Stimulated activated CD8-positive, alpha-beta memory T cell treated with anti-CD3 and anti-CD28 coated beads, Interleukin-12 subunit alpha, Interleukin-12 subunit beta, amount 100 ng/mL, for 1 hour (primary cell): ENCODE results near the gene SH3TC2.

Source experiments
- DNase-seq: peaks from one replicate; pipeline ENCODE4 v3.0.0-alpha.2; 2020; ENCODE audit warnings: low read depth

The SH3TC2 gene

GRCh38 chr5:148999741-149000140 lies 63.1 kb downstream of the SH3TC2 start:
- DNase-seq, result no peak

GRCh38 chr5:148998174-148998797 lies 64.6 kb downstream of the SH3TC2 start:
- no peak for DNase-seq

GRCh38 chr5:148996270-148996669 lies 66.6 kb downstream of the SH3TC2 start:
- no peak for DNase-seq

- no peak for DNase-seq
These were observed 67.1 kb downstream of the SH3TC2 start for GRCh38 chr5:148995791-148996190.

- no peak for DNase-seq
These were observed 69.5 kb downstream of the SH3TC2 start for GRCh38 chr5:148993283-148993936.

- DNase-seq, result no peak
These were observed 70.6 kb downstream of the SH3TC2 start for GRCh38 chr5:148992265-148992664.

GRCh38 chr5:148991566-148991965 lies 71.3 kb downstream of the SH3TC2 start:
- DNase-seq, result no peak

GRCh38 chr5:148990817-148991216 lies 72.0 kb downstream of the SH3TC2 start:
- no peak for DNase-seq

GRCh38 chr5:148989567-148989966 lies 73.3 kb downstream of the SH3TC2 start:
- DNase-seq, result no peak

- DNase-seq, result no peak
These were observed 74.5 kb downstream of the SH3TC2 start for GRCh38 chr5:148988328-148988727.

GRCh38 chr5:148986636-148987035 lies 76.2 kb downstream of the SH3TC2 start:
- no peak for DNase-seq

GRCh38 chr5:148984345-148984744 lies 78.5 kb downstream of the SH3TC2 start:
- DNase-seq, result no peak

- no peak for DNase-seq
These were observed 81.5 kb downstream of the SH3TC2 start for GRCh38 chr5:148981353-148981752.

GRCh38 chr5:148980731-148981130 lies 82.1 kb downstream of the SH3TC2 start:
- no peak for DNase-seq

GRCh38 chr5:148979083-148979723 lies 83.7 kb downstream of the SH3TC2 start:
- no peak for DNase-seq

- DNase-seq, result no peak
These were observed 84.3 kb downstream of the SH3TC2 start for GRCh38 chr5:148978370-148979082.

- DNase-seq, result no peak
These were observed 86.1 kb downstream of the SH3TC2 start for GRCh38 chr5:148976569-148977381.

- DNase-seq, result no peak
These were observed 88.1 kb downstream of the SH3TC2 start for GRCh38 chr5:148974642-148975327.

- no peak for DNase-seq
These were observed 89.4 kb downstream of the SH3TC2 start for GRCh38 chr5:148973455-148973854.

GRCh38 chr5:148972974-148973374 lies 89.9 kb downstream of the SH3TC2 start:
- DNase-seq, result no peak

GRCh38 chr5:148972396-148972795 lies 90.5 kb downstream of the SH3TC2 start:
- no peak for DNase-seq
